GM19452 (cell line): ENCODE measurements around the gene OR10H3.
"Not testable (repeated sequence)": the region's sequence is repeated elsewhere in the genome, so short reads cannot be mapped to it uniquely, and the experiment has no call there.

Source experiments
- ATAC-seq: cut with Tn5 transposase; IDR thresholded peaks from one replicate; pipeline ENCODE4 v1.9.1; 2021; ENCODE audit not compliant: unreplicated experiment

OR10H3 gene

GRCh38 chr19:15776991-15777970, 39.5 kb downstream of the OR10H3 start:
- ATAC-seq: no peak

- ATAC-seq: no peak
These were observed 42.1 kb downstream of the OR10H3 start for GRCh38 chr19:15779756-15780476.

- no peak for ATAC-seq
These were observed 43.0 kb downstream of the OR10H3 start for GRCh38 chr19:15780610-15781418.

GRCh38 chr19:15781661-15782060, 43.9 kb downstream of the OR10H3 start:
- ATAC-seq: no peak

GRCh38 chr19:15782211-15782610, 44.4 kb downstream of the OR10H3 start:
- no peak for ATAC-seq

GRCh38 chr19:15782896-15783295, 45.1 kb downstream of the OR10H3 start:
- ATAC-seq: not testable (repeated sequence)

- no peak for ATAC-seq
These were observed 49.9 kb downstream of the OR10H3 start, which contains the start of gene OR10H5 for GRCh38 chr19:15787611-15788155. Gene OR10H5 (plus strand): TSS chr19:15787661. CDS start chr19:15794049, 6,388 bp downstream.

- no peak for ATAC-seq
These were observed 50.9 kb downstream of the OR10H3 start for GRCh38 chr19:15788594-15789270.

- no peak for ATAC-seq
These were observed 52.3 kb downstream of the OR10H3 start for GRCh38 chr19:15790096-15790495.
